Upper lobe of right lung (tissue), 1 donor: ENCODE measurements around the gene GLT1D1. TPM values are rescaled to one million over a fixed set of nuclear protein-coding genes. Genes with fewer than 3 reads are reported as not detected.

ENCODE experiments used
- ATAC-seq: fragments of 200-7000 bp; cut with Tn5 transposase; one replicate; pipeline ENCODE4 v1.9.1; 2020; ENCODE audit warnings: mild to moderate bottlenecking, moderate library complexity
- DNase-seq: peaks from one replicate; pipeline ENCODE4 v3.0.0-alpha.2; 2020
- H3K27ac ChIP-seq: fragments of 200-600 bp; one replicate; pipeline ENCODE4 v1.8.0; 2022
- H3K27me3 ChIP-seq: fragments of 200-600 bp; one replicate; pipeline ENCODE4 v1.8.0; 2022; ENCODE audit warnings: mild to moderate bottlenecking
- H3K36me3 ChIP-seq: fragments of 200-600 bp; one replicate; pipeline ENCODE4 v1.8.0; 2022
- H3K4me1 ChIP-seq: fragments of 200-600 bp; one replicate; pipeline ENCODE4 v1.8.0; 2022
- H3K4me3 ChIP-seq: fragments of 200-600 bp; one replicate; pipeline ENCODE4 v1.8.0; 2022; ENCODE audit warnings: mild to moderate bottlenecking
- H3K9me3 ChIP-seq: fragments of 200-600 bp; one replicate; pipeline ENCODE4 v1.8.0; 2022
- intact Hi-C: fragments of 100-400 bp; cut with DNase I; formaldehyde crosslinking; loops from one replicate; pipeline ENCODE4 v1.11.0; 2022
- total RNA-seq: library from RNA; stranded (reverse); fragmentation: NEBNext Ultra II Directional; extraction: Animal tissue kit (Norgen Biotek cat#: 25700); gene quantifications from one replicate; pipeline ENCODE4 v1.2.1, GENCODE V29; 2021
- TF ChIP-seq, protein P1 (sequence below): fragments of 200-600 bp; IDR thresholded peaks from one replicate; pipeline ENCODE4 v1.8.0; 2022; ENCODE audit warnings: antibody characterized with exemption
- donor health status: DM: no; HTN: yes; CAD: no; lungs with severe emphysema.

The GLT1D1 gene
- total RNA-seq, 1 donor from 2014 or later = 3.5 TPM

DNA sequence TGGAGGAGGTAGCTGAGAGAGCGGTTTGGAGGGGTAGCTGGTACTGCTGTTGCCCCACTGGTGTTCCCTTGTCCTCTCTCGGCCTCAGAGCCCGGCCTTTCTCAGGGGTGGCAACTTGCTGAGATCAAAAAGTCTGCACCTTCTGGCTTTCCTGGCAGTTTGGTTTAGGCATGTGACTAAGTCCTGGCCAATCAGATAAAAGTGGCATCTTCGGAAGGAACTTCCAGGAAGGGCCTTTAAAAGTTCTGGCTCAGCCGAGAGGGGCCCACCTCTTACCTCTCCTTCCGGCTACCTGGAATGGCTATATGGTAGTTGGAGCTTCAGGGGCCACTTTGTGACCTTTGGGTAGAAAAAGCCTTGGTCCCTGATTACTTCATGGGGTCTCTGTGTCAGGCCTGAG, 152.6 kb downstream of the GLT1D1 start:
- intact Hi-C loops = no loop called here

DNA sequence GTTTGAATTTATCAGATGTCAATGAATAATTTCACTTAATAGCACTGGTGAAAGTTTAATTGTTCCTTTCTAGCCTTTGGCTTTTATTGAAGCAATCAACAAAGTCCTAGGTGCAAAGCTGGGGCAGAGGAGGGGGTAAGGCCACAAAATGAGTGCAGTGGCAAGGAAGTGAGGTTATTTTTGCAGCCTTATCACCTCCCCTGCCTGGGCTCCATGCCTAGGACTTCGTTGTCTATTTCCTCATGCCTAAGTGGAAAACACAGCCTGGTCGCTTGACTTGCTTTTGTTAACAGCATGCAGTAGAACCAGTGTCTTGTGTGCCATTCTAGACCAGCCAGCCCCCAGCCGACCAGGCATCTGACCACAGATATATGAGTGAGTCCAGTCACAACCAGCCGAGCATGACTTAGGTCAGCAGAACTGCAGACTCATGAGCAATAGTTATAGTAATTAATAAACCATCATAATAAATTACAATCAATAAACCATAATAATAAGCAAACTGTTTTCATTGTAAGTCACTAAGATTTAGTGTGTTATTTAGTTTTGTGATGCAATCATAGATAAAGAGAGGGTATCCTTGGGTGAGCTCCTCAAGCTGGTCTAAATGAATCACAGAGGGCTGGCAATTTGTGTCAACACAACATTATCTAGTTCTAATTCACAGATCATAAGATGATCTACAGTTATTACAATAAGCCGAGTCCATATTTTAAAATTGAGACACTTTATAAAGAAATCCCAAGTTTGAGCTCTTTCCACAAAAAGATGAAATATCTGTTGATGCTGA, 156.8 kb downstream of the GLT1D1 start:
- Histone ChIP-seq H3K9me3 (no peaks in the 10 kb centered on the region), H3K27ac (no peak overlapping the region), H3K27me3 (no peaks in the 10 kb centered on the region), H3K4me1 (no peaks in the 10 kb centered on the region), H3K36me3 (no peaks in the 10 kb centered on the region), H3K4me3 (no peak overlapping the region)
- no peak for DNase-seq
- intact Hi-C loops = no loop called here
- no peak for ATAC-seq
- TF ChIP-seq, protein P1, sequence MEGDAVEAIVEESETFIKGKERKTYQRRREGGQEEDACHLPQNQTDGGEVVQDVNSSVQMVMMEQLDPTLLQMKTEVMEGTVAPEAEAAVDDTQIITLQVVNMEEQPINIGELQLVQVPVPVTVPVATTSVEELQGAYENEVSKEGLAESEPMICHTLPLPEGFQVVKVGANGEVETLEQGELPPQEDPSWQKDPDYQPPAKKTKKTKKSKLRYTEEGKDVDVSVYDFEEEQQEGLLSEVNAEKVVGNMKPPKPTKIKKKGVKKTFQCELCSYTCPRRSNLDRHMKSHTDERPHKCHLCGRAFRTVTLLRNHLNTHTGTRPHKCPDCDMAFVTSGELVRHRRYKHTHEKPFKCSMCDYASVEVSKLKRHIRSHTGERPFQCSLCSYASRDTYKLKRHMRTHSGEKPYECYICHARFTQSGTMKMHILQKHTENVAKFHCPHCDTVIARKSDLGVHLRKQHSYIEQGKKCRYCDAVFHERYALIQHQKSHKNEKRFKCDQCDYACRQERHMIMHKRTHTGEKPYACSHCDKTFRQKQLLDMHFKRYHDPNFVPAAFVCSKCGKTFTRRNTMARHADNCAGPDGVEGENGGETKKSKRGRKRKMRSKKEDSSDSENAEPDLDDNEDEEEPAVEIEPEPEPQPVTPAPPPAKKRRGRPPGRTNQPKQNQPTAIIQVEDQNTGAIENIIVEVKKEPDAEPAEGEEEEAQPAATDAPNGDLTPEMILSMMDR = no peak

More for the DNA sequence above, 152.6 kb downstream of the GLT1D1 start:
- Histone ChIP-seq H3K36me3 (no peaks in the 10 kb centered on the region), H3K27ac (no peak overlapping the region), H3K4me3 (no peak overlapping the region), H3K4me1 (no peaks in the 10 kb centered on the region), H3K9me3 (no peaks in the 10 kb centered on the region), H3K27me3 (no peaks in the 10 kb centered on the region)
- DNase-seq = no peak
- TF ChIP-seq, protein P1 = no peak
- no peak for ATAC-seq

DNA sequence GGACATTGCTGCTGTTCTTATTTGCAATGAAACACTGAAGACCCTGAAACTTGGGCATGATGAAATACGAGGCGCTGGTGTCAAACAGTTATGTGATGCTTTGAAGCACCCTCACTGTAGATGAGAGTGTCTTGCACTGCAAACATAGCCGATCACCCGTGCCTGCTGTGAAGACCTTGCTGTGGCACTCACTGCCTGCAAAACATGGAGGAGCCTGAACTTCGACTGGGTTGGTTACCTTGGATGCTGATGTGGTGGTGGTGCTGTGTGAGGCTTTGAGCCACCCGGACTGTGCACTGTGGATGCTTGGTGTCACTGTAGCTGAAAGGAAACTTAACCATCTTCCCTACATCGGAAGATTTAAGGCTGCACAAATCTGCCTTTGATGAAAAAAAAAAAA, 162.9 kb downstream of the GLT1D1 start:
- no peaks in the 10 kb centered on the region for H3K4me1 ChIP-seq
- intact Hi-C loops = no loop called here

DNA sequence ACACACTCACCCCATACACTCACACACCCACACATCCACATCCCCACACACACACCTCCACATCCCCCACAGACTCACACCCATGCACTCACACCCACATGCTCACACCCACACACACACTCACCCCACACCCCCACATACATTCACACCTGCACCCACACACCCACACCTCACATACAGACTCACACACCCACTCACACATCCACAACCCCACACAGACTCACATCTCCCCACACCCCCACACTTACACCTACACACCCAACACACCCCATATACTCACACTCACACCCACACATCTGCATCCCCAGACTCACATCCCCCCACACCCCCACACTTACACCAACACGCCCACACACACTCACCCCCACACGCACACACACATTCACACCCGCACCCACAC, 171.8 kb downstream of the GLT1D1 start:
- H3K4me1 ChIP-seq = no peaks in the 10 kb centered on the region
- no peaks in the 10 kb centered on the region for H3K36me3 ChIP-seq
- H3K27ac ChIP-seq = no peak overlapping the region
- DNase-seq = no peak
- no peaks in the 10 kb centered on the region for H3K27me3 ChIP-seq
- no peak overlapping the region for H3K4me3 ChIP-seq
- intact Hi-C loops = no loop called here
- H3K9me3 ChIP-seq = peaks cover under 1% of the 10 kb centered on the region
- ATAC-seq = no peak
- TF ChIP-seq, protein P1 = no peak

More for the DNA sequence above, 162.9 kb downstream of the GLT1D1 start:
- H3K27me3 ChIP-seq = no peaks in the 10 kb centered on the region
- H3K27ac ChIP-seq = no peak overlapping the region
- DNase-seq (no peak), ATAC-seq (no peak)
- peaks cover 4% of the 10 kb centered on the region for H3K9me3 ChIP-seq
- no peak overlapping the region for H3K4me3 ChIP-seq
- TF ChIP-seq, protein P1 = no peak
- H3K36me3 ChIP-seq = no peaks in the 10 kb centered on the region

DNA sequence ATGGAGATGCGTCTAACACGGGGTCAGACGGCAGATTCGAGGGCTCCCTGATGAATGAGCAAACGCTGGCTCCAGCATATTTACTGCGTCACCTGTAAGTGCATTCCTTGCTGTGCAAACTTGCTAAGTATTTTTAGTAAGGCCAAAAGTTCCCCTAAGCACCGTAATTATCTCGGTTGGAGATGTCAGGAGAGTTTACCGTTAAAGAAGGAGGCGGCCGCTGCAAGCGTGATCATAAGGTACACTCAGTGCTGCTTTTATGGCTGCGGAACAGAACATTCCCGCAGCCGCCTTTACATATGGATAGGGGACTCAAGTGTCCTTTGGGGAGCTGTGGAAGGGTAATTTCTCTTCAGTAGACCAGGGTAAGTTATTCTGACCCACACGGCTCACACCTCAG, 175.6 kb downstream of the GLT1D1 start:
- H3K9me3 ChIP-seq = no peaks in the 10 kb centered on the region
- no peak overlapping the region for H3K4me3 ChIP-seq
- peak; percentile 80 for ATAC-seq
- DNase-seq = no peak
- H3K27ac ChIP-seq = no peak overlapping the region
- intact Hi-C loops = no loop called here
- H3K4me1 ChIP-seq = no peaks in the 10 kb centered on the region
- TF ChIP-seq, protein P1 = no peak
- H3K27me3 ChIP-seq = no peaks in the 10 kb centered on the region
- no peaks in the 10 kb centered on the region for H3K36me3 ChIP-seq

Other genes with a start within 250 kb of the GLT1D1 start
- gene SLC15A4, start 29.5 kb upstream of the GLT1D1 start, total RNA-seq = 31.3 TPM